Fibroblast of lung (primary cell): ENCODE measurements around the gene SPRR1B.

ENCODE experiments used
- CTCF ChIP-seq, 2 donors: IDR thresholded peaks in 1 of 2; conservative IDR thresholded peaks in 1 of 2; 1 replicate in 1 of 2; 2 replicates in 1 of 2; pipeline ENCODE4 v1.5.1; 2011 to 2012; ENCODE audit warnings: low read length in 2 of 2, control low read depth in 1 of 2, inconsistent platforms in 1 of 2, low read depth in 1 of 2, mild to moderate bottlenecking in 1 of 2
- EZH2 ChIP-seq: IDR thresholded peaks from 2 replicates; pipeline ENCODE4 v1.5.1; 2012; ENCODE audit warnings: low read length, control low read depth, mild to moderate bottlenecking; ENCODE audit errors: missing control alignments

- no peak for TF ChIP-seq CTCF (conservative IDR thresholded peaks at IDR 0.05 in 1 of 2, IDR thresholded peaks at IDR 0.05 in 1 of 2; ENCODE audit: low read depth in 1 of 2, low read length in 2 of 2)
- no peak for TF ChIP-seq EZH2
Measured at GRCh38 chr1:153028766-153029165, 2.2 kb upstream of the SPRR1B start.
